ENCODE data around the gene TNFSF18. TPM values are rescaled to one million over a fixed set of nuclear protein-coding genes. Genes with fewer than 3 reads are reported as not detected.

Gene TNFSF18
- total RNA-seq, 1 experiment from 2014 or later: not detected

DNA sequence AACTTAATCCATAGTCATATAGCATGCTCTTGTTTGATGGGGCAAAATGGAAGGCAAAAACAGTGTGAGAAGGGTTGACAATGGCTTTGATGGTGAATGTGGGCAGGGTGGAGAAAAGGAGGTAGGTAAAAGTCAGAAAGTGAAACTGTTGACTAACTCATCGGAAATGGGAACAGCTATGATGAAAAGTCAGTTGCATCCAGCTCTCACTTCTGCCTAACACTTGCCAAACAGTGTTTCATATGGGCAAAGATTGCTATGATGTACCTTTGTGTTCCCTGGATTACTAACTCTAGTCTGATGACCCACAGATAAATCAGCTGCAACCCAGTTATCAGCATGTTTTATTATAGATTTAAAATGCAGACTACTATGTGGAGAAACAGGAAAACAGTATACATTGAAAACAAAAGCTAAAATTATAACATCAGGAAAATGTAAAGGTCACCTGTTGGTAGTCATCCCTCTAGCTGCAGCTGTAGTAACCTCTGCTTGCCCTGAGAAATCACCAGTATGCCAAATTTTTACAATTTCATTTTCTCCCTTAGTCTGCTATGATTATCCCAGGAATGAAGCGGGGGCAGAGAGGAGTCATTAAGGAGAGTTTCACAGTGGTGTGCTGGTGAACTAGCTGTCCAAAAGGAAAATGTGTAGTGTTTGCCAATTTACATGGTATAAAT is 11.7 kb downstream of the TNFSF18 start:
- DNase-seq (ENCODE audit: low read depth, low spot score) (no peak), ATAC-seq (no peak)
- no peaks in the 10 kb centered on the region for H3K9me3 ChIP-seq (ENCODE audit: control insufficient read depth, insufficient read depth, low read depth, low read length)
- intact Hi-C loops (cut with micrococcal nuclease; ENCODE audit: unreplicated experiment): no loop called here
- H3K4me1 ChIP-seq (ENCODE audit: control insufficient read depth, insufficient read depth, low read length): no peaks in the 10 kb centered on the region
- H3K4me3 ChIP-seq (ENCODE audit: low read depth in 2 of 2, low read length in 2 of 2): no peak overlapping the region
- no peaks in the 10 kb centered on the region for H3K36me3 ChIP-seq (ENCODE audit: control insufficient read depth, insufficient read depth, low read length)
- H3K27ac ChIP-seq (ENCODE audit: low read length): no peak overlapping the region
- in situ Hi-C loops (cut with HindIII; ENCODE audit: low pct_unique_long_range_greater_than_20kb, low sequenced_read_pairs): no loop called here
- H3K27me3 ChIP-seq (ENCODE audit: control insufficient read depth, insufficient read depth, low read length): no peaks in the 10 kb centered on the region
- ChIA-PET CTCF (no interaction called here), POLR2A (no interaction called here)
- TF ChIP-seq TCF7L2 (IDR thresholded peaks at IDR 0.05; ENCODE audit: low read depth, low read length): no peak
- TF ChIP-seq REST (IDR thresholded peaks at IDR 0.05; ENCODE audit: insufficient read depth in 1 of 2, low read depth in 2 of 2, low read length in 1 of 2): no peak
- no peak for TF ChIP-seq POLR2AphosphoS5 (IDR thresholded peaks at IDR 0.05; ENCODE audit: low read depth, low read length)
- no peak for TF ChIP-seq SIN3A (IDR thresholded peaks at IDR 0.05; ENCODE audit: borderline replicate concordance, insufficient read depth, low read depth, low read length)
- TF ChIP-seq CTCF (IDR thresholded peaks at IDR 0.05): no peak
- BruUV-seq (replicated peaks): no TSS peak

GRCh38 chr1:173024543-173024942 is 26.2 kb downstream of the TNFSF18 start:
- no peaks in the 10 kb centered on the region for H3K36me3 ChIP-seq (ENCODE audit: control insufficient read depth, insufficient read depth, low read length)
- CTCF ChIA-PET: no interaction called here
- no peak overlapping the region for H3K4me3 ChIP-seq (ENCODE audit: low read depth in 2 of 2, low read length in 2 of 2)
- no peak for ATAC-seq
- no peak for DNase-seq (ENCODE audit: low read depth, low spot score)
- in situ Hi-C loops (cut with HindIII; ENCODE audit: low pct_unique_long_range_greater_than_20kb, low sequenced_read_pairs) (no loop called here), intact Hi-C loops (cut with micrococcal nuclease; ENCODE audit: unreplicated experiment) (no loop called here)
- no peak overlapping the region for H3K27ac ChIP-seq (ENCODE audit: low read length)
- BruUV-seq (replicated peaks): no TSS peak
- no peaks in the 10 kb centered on the region for H3K9me3 ChIP-seq (ENCODE audit: control insufficient read depth, insufficient read depth, low read depth, low read length)
- H3K27me3 ChIP-seq (ENCODE audit: control insufficient read depth, insufficient read depth, low read length): no peaks in the 10 kb centered on the region
- TF ChIP-seq CTCF (IDR thresholded peaks at IDR 0.05): no peak
- TF ChIP-seq REST (IDR thresholded peaks at IDR 0.05; ENCODE audit: insufficient read depth in 1 of 2, low read depth in 2 of 2, low read length in 1 of 2): no peak
- no peak for TF ChIP-seq SIN3A (IDR thresholded peaks at IDR 0.05; ENCODE audit: borderline replicate concordance, insufficient read depth, low read depth, low read length)
- no peak for TF ChIP-seq TCF7L2 (IDR thresholded peaks at IDR 0.05; ENCODE audit: low read depth, low read length)
- no peak for TF ChIP-seq POLR2AphosphoS5 (IDR thresholded peaks at IDR 0.05; ENCODE audit: low read depth, low read length)
- no peaks in the 10 kb centered on the region for H3K4me1 ChIP-seq (ENCODE audit: control insufficient read depth, insufficient read depth, low read length)
- POLR2A ChIA-PET: interaction anchor here (0.5 to 0.6 kb wide), 2 partner anchors 170 to 495 kb away, joined by 3 to 4 read pairs; no protein-coding TSS in a partner anchor

Data from Panc1 (cell line).